ENCODE data around the gene KCNMA1. TPM values are rescaled to one million over a fixed set of nuclear protein-coding genes. Genes with fewer than 3 reads are reported as not detected.

The KCNMA1 gene
- total RNA-seq, 1 donor = 106 TPM

- no peak for TF ChIP-seq CTCF (IDR thresholded peaks at IDR 0.05; ENCODE audit: insufficient read depth, low read length)
- H3K4me3 ChIP-seq (ENCODE audit: low read depth, low read length) = no peak overlapping the region
- DNase-seq (ENCODE audit: low read depth) = no peak
Observed at GRCh38 chr10:77377034-77377433, 260.6 kb downstream of the KCNMA1 start.

- no peak for DNase-seq (ENCODE audit: low read depth)
- no peak for TF ChIP-seq CTCF (IDR thresholded peaks at IDR 0.05; ENCODE audit: insufficient read depth, low read length)
- no peak overlapping the region for H3K4me3 ChIP-seq (ENCODE audit: low read depth, low read length)
Observed at GRCh38 chr10:77374189-77374656, 263.4 kb downstream of the KCNMA1 start.

- no peak overlapping the region for H3K4me3 ChIP-seq (ENCODE audit: low read depth, low read length)
- no peak for DNase-seq (ENCODE audit: low read depth)
- no peak for TF ChIP-seq CTCF (IDR thresholded peaks at IDR 0.05; ENCODE audit: insufficient read depth, low read length)
Observed at GRCh38 chr10:77371848-77372799, 265.5 kb downstream of the KCNMA1 start.

- H3K4me3 ChIP-seq (ENCODE audit: low read depth, low read length) = no peak overlapping the region
- no peak for TF ChIP-seq CTCF (IDR thresholded peaks at IDR 0.05; ENCODE audit: insufficient read depth, low read length)
- DNase-seq (ENCODE audit: low read depth) = no peak
Observed at GRCh38 chr10:77371421-77371820, 266.2 kb downstream of the KCNMA1 start.

GRCh38 chr10:77368006-77368405, 269.6 kb downstream of the KCNMA1 start:
- no peak for DNase-seq (ENCODE audit: low read depth)
- no peak overlapping the region for H3K4me3 ChIP-seq (ENCODE audit: low read depth, low read length)
- TF ChIP-seq CTCF (IDR thresholded peaks at IDR 0.05; ENCODE audit: insufficient read depth, low read length) = no peak

GRCh38 chr10:77363210-77363609, 274.4 kb downstream of the KCNMA1 start:
- H3K4me3 ChIP-seq (ENCODE audit: low read depth, low read length) = no peak overlapping the region
- no peak for TF ChIP-seq CTCF (IDR thresholded peaks at IDR 0.05; ENCODE audit: insufficient read depth, low read length)
- no peak for DNase-seq (ENCODE audit: low read depth)
